Stimulated activated CD4-positive, alpha-beta T cell treated with anti-CD3 and anti-CD28 coated beads, Interleukin-12 subunit alpha, Interleukin-12 subunit beta, amount 100 ng/mL, for 4 hours (primary cell): ENCODE results near the gene HS6ST3.

Source experiments
- DNase-seq: peaks from one replicate; pipeline ENCODE4 v3.0.0-alpha.2; 2020

Gene HS6ST3

GRCh38 chr13:96860882-96861281, 771.0 kb downstream of the HS6ST3 start:
- no peak for DNase-seq

GRCh38 chr13:96862093-96862492, 772.2 kb downstream of the HS6ST3 start:
- no peak for DNase-seq

- no peak for DNase-seq
Measured at GRCh38 chr13:96862999-96863398, 773.1 kb downstream of the HS6ST3 start.

- no peak for DNase-seq
Measured at GRCh38 chr13:96871469-96871868, 781.6 kb downstream of the HS6ST3 start.

- no peak for DNase-seq
Measured at GRCh38 chr13:96880419-96880818, 790.5 kb downstream of the HS6ST3 start.
